WTC11 (cell line): Measurements from ENCODE around the gene GOLT1B.

Source experiments
- ATF3 ChIP-seq: sonication (generic); formaldehyde crosslinking; conservative IDR thresholded peaks from 2 replicates; pipeline ENCODE4 v1.8.1; 2022; ENCODE audit warnings: mild to moderate bottlenecking, missing genetic modification reagents
- CREB1 ChIP-seq: sonication (generic); formaldehyde crosslinking; IDR thresholded peaks from 2 replicates; pipeline ENCODE4 v1.8.0; 2023; ENCODE audit warnings: mild to moderate bottlenecking, missing genetic modification reagents
- CTCF ChIP-seq: fragments of 200-600 bp; IDR thresholded peaks from 2 replicates; pipeline ENCODE4 v1.8.0; 2022; ENCODE audit warnings: antibody characterized with exemption
- NFATC4 ChIP-seq: fragments of 250-450 bp; sonication (Bioruptor Pico); IDR thresholded peaks from 2 replicates; pipeline ENCODE4 v1.9.0; 2021; ENCODE audit warnings: mild to moderate bottlenecking
- NR1H2 ChIP-seq: sonication (generic); formaldehyde crosslinking; IDR thresholded peaks from 2 replicates; pipeline ENCODE4 v1.9.0; 2021; ENCODE audit warnings: mild to moderate bottlenecking, moderate library complexity, missing genetic modification reagents
- ZNF219 ChIP-seq: sonication (generic); formaldehyde crosslinking; IDR thresholded peaks from 2 replicates; pipeline ENCODE4 v1.8.0; 2023; ENCODE audit warnings: missing genetic modification reagents, mild to moderate bottlenecking, borderline replicate concordance
- ZNF232 ChIP-seq: sonication (generic); formaldehyde crosslinking; IDR thresholded peaks from 2 replicates; pipeline ENCODE4 v1.8.0; 2022; ENCODE audit warnings: mild to moderate bottlenecking, missing genetic modification reagents

GRCh38 chr12:21507849-21508248 lies 6.3 kb downstream of the GOLT1B start:
- TF ChIP-seq CTCF (no peak), ZNF232 (CRISPR knock-in tag) (no peak), ATF3 (no peak), ZNF219 (CRISPR knock-in tag) (no peak), NFATC4 (no peak), CREB1 (CRISPR knock-in tag) (no peak), NR1H2 (CRISPR knock-in tag) (no peak)
